Stimulated activated CD4-positive, alpha-beta T cell treated with anti-CD3 and anti-CD28 coated beads, Interleukin-2, amount 100 ng/mL, for 4 hours (primary cell): Measurements from ENCODE around the gene RBM44.

Experiments
- DNase-seq: peaks from one replicate; pipeline ENCODE4 v3.0.0-alpha.2; 2020; ENCODE audit warnings: low read depth

Gene RBM44

DNA sequence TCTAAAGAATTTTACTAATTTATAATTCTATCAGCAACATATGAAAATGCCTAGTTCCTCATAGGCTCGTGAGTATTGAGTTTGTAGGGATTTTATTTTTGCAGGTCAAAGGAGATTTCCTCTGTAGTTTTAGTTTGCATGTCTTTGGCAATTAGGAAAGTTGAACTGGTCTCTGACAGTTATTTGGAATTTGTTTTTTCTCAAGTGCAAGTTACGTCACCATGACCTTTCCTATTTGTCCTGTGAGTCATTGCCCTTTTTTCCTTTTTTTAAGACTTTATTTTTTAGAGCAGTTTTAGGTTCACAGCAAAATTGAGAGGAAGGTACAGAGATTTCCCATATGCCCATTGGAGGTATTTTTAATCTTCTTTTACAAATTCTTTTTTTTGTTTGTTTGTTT is 89.8 kb downstream of the RBM44 start:
- no peak for DNase-seq

DNA sequence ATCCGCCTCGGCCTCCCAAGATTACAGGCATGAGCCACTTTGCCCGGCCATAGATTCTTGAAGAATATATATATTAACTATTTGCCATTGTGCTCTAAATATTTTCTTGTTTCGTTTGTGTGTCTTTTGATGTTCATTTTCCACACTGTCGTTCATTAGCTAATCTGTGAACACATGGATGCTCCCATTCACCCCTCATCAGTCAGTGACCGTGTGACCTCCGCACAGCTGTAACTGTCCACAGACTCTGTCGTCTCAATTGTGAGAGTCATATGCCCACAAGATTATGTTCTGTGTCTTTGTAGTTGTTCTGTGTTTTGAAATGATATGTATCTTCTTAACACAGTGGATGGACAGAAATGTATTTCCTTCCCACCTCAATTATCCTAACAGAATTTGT is 90.4 kb downstream of the RBM44 start:
- no peak for DNase-seq

DNA sequence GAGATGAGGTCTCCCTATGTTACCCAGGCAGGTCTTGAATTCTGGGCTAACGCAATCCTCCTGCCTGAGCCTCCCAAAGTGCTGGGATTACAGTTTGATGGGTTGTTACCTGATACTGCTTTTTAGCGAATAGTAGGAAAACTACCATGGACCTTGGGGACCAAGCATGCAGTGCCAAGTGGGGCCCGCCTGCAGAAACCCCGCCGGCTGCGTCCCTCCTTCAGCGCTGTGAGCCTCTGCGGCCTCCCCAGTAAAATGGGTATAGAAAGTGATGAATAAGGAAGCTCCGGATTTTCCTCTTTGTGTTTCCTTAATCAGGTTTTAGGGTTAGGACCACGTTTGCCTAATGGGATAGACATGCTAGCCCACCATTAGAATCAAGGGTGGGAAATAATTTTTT is 91.2 kb downstream of the RBM44 start:
- DNase-seq: no peak
